GM12874 (cell line): Measurements from ENCODE around the gene THSD7A.

Experiments
- CTCF ChIP-seq: IDR thresholded peaks from 2 replicates; pipeline ENCODE4 v1.5.1; 2011; ENCODE audit warnings: low read depth, mild to moderate bottlenecking, control low read depth, low read length, moderate library complexity; ENCODE audit not compliant: insufficient read depth

THSD7A gene

GRCh38 chr7:11605749-11606148, 226.2 kb downstream of the THSD7A start:
- no peak for TF ChIP-seq CTCF

GRCh38 chr7:11604505-11604904, 227.5 kb downstream of the THSD7A start:
- TF ChIP-seq CTCF = no peak

- no peak for TF ChIP-seq CTCF
Observed at GRCh38 chr7:11601761-11602160, 230.2 kb downstream of the THSD7A start.

- no peak for TF ChIP-seq CTCF
Observed at GRCh38 chr7:11593322-11593721, 238.7 kb downstream of the THSD7A start.

GRCh38 chr7:11592699-11593098, 239.3 kb downstream of the THSD7A start:
- TF ChIP-seq CTCF = no peak

- no peak for TF ChIP-seq CTCF
Observed at GRCh38 chr7:11591943-11592342, 240.1 kb downstream of the THSD7A start.

- no peak for TF ChIP-seq CTCF
Observed at GRCh38 chr7:11591055-11591633, 240.9 kb downstream of the THSD7A start.
